Measurements from ENCODE around the gene ANKFY1.

GRCh38 chr17:4198995-4199394 lies 64.8 kb downstream of the ANKFY1 start:
- TF ChIP-seq POLR2AphosphoS5 (IDR thresholded peaks at IDR 0.05) (no peak), EP300 (IDR thresholded peaks at IDR 0.05) (no peak), CTCF (IDR thresholded peaks at IDR 0.05) (no peak)
